Motor neuron (in vitro differentiated cells): ENCODE measurements around the gene TSPAN8. TPM values are rescaled to one million over a fixed set of nuclear protein-coding genes. Genes with fewer than 3 reads are reported as not detected.

Experiments
- ATAC-seq, 8 experiments: fragments of 200-7000 bp; cut with Tn5 transposase; replicated peaks in 6 of 8; 2 replicates each; pipeline ENCODE4 v1.8.0; 2021; ENCODE audit warnings: mild to moderate bottlenecking in 8 of 8, moderate library complexity in 8 of 8
- H3K27ac ChIP-seq, 2 donors: fragments of 250-450 bp; sonication (Bioruptor Pico); 2 replicates each; pipeline ENCODE4 v1.9.0; 2021; ENCODE audit warnings: antibody characterized with exemption in 2 of 2, mild to moderate bottlenecking in 2 of 2, moderate library complexity in 1 of 2
- H3K4me1 ChIP-seq, 2 donors: fragments of 250-450 bp; sonication (Bioruptor Pico); replicated peaks in 1 of 2; 2 replicates each; pipeline ENCODE4 v1.6.1; 2021; ENCODE audit warnings: antibody characterized with exemption in 2 of 2, mild to moderate bottlenecking in 2 of 2, moderate library complexity in 1 of 2
- H3K4me3 ChIP-seq, 5 donors: fragments of 250-450 bp; sonication (Bioruptor Pico); 2 replicates each; pipeline ENCODE4 v1.9.0; 2021; ENCODE audit warnings: antibody characterized with exemption in 5 of 5, mild to moderate bottlenecking in 5 of 5, moderate library complexity in 4 of 5
- WGBS, 10 experiments: fragments of 450-650 bp; shearing (Covaris generic); methylation state at CpG; one replicate each; pipeline ENCODE4 v1.0.0; 2022; 5-methylcytosine and 5-hydroxymethylcytosine counted together
- in situ Hi-C, 9 experiments: fragments of 400-800 bp; cut with MboI; loops; one replicate each; pipeline ENCODE4 v1.15.0; 2021; ENCODE audit warnings: low sequenced_read_pairs in 9 of 9, low pct_unique_long_range_greater_than_20kb in 2 of 9; ENCODE audit not compliant: unreplicated experiment in 9 of 9
- total RNA-seq, 8 experiments: library from RNA; unstranded; fragments of 300-600 nt; gene quantifications; 2 replicates each; pipeline versions ENCODE4 v1.2.3 to v1.2.4, GENCODE V29; 2022

TSPAN8 gene
- total RNA-seq, 8 experiments from 2014 or later: 0.11 to 0.25 (median 0.21) TPM; not detected in 5

DNA sequence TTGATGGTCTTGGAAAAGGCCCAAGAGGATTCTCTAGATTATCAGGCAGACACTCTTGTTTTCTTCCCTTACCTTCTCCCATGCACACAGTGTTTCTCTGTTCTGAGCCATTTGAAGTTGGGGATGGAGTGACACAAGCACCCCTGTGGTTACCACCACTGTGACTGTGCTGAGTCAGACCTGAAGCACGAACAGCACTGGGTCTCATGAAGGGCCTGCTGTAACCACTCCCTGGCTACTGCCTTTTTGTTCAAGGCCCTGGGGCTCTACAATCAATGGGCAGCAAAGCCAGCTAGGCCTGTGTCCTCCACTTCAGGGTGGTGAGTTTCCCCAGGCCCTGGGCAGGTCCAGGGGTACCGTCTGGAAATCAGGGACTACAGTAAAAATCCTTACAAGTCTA lies 65.5 kb downstream of the TSPAN8 start:
- in situ Hi-C loops: no loop called here
- no CpG with 5 or more reads among the region's 2 CpGs for WGBS, 10 experiments
- H3K27ac ChIP-seq: no peak overlapping the region
- no peaks in the 10 kb centered on the region for H3K4me1 ChIP-seq
- ATAC-seq: no peak
- H3K4me3 ChIP-seq: no peak overlapping the region

GRCh38 chr12:71090971-71091370 lies 66.8 kb downstream of the TSPAN8 start:
- WGBS, 10 experiments: 0 to 100% (median 50%) methylated on average over 1 of the region's 1 CpG; no CpG with 5 or more reads in 1 of the 10 experiments
- ATAC-seq: no peak
- Histone ChIP-seq H3K4me3 (no peak overlapping the region), H3K4me1 (no peaks in the 10 kb centered on the region), H3K27ac (no peak overlapping the region)
- in situ Hi-C loops: no loop called here

DNA sequence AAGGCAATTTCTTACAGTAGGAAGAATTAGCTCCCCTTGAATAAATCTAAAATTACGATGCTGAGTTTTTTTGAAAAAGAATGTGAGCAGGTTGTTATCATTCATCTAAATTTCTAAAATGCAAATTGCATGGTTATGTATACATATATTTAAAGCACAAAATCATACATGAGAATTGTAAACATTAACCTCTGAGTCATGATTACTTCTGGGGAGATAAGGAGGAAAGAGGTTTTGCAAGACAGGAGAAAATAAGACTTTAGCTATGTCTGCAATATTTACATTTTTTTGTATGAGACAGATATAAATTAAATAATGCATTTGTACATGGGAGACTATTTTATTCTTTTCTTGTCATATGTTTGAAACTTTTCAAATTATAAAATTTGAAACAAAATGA lies 72.2 kb downstream of the TSPAN8 start:
- in situ Hi-C loops: no loop called here
- WGBS, 10 experiments: 0 to 100% (median 64%) methylated on average over 1 of the region's 1 CpG; no CpG with 5 or more reads in 1 of the 10 experiments
- no peaks in the 10 kb centered on the region for H3K4me1 ChIP-seq

DNA sequence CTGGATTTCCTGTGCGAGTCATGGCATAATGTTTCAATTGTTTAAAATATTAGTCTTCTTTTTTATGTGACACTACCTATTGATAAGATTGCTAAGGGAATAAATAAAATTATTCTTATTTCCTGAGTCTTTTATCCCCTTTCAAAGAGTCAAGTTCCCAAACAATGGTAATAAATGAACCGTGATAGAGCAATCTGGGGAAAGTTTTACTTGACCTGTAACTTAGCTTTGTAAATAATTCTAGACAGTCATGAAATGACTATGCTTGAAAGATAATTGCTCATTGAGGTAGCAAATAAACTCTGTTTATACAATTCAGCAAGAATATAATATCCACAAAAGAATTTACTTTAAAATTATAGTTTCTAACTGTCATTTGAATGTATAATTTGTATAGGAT lies 82.1 kb downstream of the TSPAN8 start:
- in situ Hi-C loops: no loop called here
- H3K27ac ChIP-seq: no peak overlapping the region
- no peaks in the 10 kb centered on the region for H3K4me1 ChIP-seq
- ATAC-seq: no peak
- 59 to 100% (median 75%) methylated on average over 1 to 2 of the region's 2 CpGs; no CpG with 5 or more reads in 1 of the 10 experiments for WGBS, 10 experiments
- H3K4me3 ChIP-seq: no peak overlapping the region

More for the DNA sequence above, 72.2 kb downstream of the TSPAN8 start:
- ATAC-seq: peak in 1 of 8 experiments; percentile 41
- H3K27ac ChIP-seq: no peak overlapping the region
- no peak overlapping the region for H3K4me3 ChIP-seq

Other genes with a start within 250 kb of the TSPAN8 start
- 1 to 10 TPM in 5 of 8 experiments, under 1 TPM in 2, not detected in 1; 0.18 to 3.6 (median 2.1) TPM for gene PTPRR, start 237.3 kb downstream of the TSPAN8 start, total RNA-seq